Nephron progenitor cell (in vitro differentiated cells): ENCODE measurements around the gene FRMD8.

Source experiments
- DNase-seq: peaks from one replicate; pipeline ENCODE4 v3.0.0; 2021
- H3K27ac Mint-ChIP-seq: 2 replicates; pipeline ENCODE4 v1.8.0; 2021; ENCODE audit warnings: mild to moderate bottlenecking, moderate library complexity, mixed read lengths
- H3K27me3 Mint-ChIP-seq: 2 replicates; pipeline ENCODE4 v1.8.0; 2021; ENCODE audit warnings: mild to moderate bottlenecking, low read depth, mixed read lengths; ENCODE audit not compliant: poor library complexity
- H3K36me3 Mint-ChIP-seq: 2 replicates; pipeline ENCODE4 v1.8.0; 2021; ENCODE audit warnings: low read depth, mixed read lengths
- H3K4me1 Mint-ChIP-seq: 2 replicates; pipeline ENCODE4 v1.8.0; 2021; ENCODE audit warnings: mixed read lengths
- H3K4me3 Mint-ChIP-seq: 2 replicates; pipeline ENCODE4 v1.8.0; 2021; ENCODE audit warnings: mild to moderate bottlenecking, moderate library complexity, mixed read lengths
- H3K9me3 Mint-ChIP-seq: 2 replicates; pipeline ENCODE4 v1.8.0; 2021; ENCODE audit warnings: mild to moderate bottlenecking, moderate library complexity, mixed read lengths
- CTCF ChIP-seq: fragments of 200-600 bp; sonication (generic); IDR thresholded peaks from 2 replicates; pipeline ENCODE4 v1.5.0; 2021; ENCODE audit warnings: antibody characterized with exemption

Gene FRMD8

DNA sequence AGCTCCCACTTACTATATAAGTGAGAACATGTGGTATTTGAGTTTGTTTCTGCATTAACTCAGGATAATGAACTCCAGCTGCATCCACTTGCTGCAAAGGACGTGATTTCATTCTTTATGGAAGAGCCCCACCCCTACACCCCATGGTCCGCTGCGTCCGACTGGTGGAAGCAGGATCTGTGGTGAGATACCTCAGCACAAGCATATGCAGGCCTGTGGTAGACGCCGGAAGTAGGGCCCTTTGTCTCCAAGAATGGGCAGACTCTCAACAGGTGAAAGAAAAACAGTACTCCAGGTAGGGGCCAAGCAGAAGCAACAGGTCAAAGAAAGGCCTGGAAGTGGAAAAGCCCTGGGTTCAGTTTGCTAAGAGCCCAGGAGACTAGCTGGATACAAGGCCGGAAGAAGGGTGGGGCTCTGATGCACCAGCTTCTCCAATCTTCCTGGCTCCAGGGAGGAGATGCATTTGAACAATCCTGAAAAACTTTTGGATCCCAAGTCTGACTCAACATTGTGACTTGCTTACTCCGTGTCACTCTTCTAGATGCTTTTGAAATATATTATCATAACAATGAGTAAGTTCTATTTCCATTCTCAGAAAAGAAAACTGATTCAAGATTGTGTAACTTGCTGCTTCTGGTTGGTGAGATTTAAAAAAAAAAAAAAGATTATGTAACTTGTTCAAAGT is 66.5 kb downstream of the FRMD8 start:
- peaks cover 4% of the 10 kb centered on the region for H3K27me3 Mint-ChIP-seq
- TF ChIP-seq CTCF, result no peak
- H3K27ac Mint-ChIP-seq, result no peak overlapping the region
- H3K9me3 Mint-ChIP-seq, result peaks cover 48% of the 10 kb centered on the region
- no peak for DNase-seq
- H3K4me1 Mint-ChIP-seq, result peaks cover 40% of the 10 kb centered on the region
- H3K36me3 Mint-ChIP-seq, result peaks cover 32% of the 10 kb centered on the region
- H3K4me3 Mint-ChIP-seq, result no peak overlapping the region

- Mint-ChIP-seq H3K27ac (no peak overlapping the region), H3K4me1 (peaks cover 28% of the 10 kb centered on the region), H3K27me3 (peaks cover 4% of the 10 kb centered on the region), H3K36me3 (peaks cover 31% of the 10 kb centered on the region), H3K4me3 (peak overlapping the region; percentile 83), H3K9me3 (peaks cover 49% of the 10 kb centered on the region)
- no peak for DNase-seq
- TF ChIP-seq CTCF, result no peak
Measured at GRCh38 chr11:65454311-65454695, 67.9 kb downstream of the FRMD8 start.

GRCh38 chr11:65454696-65455456 is 68.4 kb downstream of the FRMD8 start:
- H3K4me1 Mint-ChIP-seq, result peaks cover 28% of the 10 kb centered on the region
- peaks cover 44% of the 10 kb centered on the region for H3K9me3 Mint-ChIP-seq
- no peak overlapping the region for H3K27ac Mint-ChIP-seq
- H3K4me3 Mint-ChIP-seq, result peak overlapping the region; percentile 83
- peak; percentile 85 for DNase-seq
- peaks cover 27% of the 10 kb centered on the region for H3K36me3 Mint-ChIP-seq
- H3K27me3 Mint-ChIP-seq, result peaks cover 8% of the 10 kb centered on the region
- no peak for TF ChIP-seq CTCF

DNA sequence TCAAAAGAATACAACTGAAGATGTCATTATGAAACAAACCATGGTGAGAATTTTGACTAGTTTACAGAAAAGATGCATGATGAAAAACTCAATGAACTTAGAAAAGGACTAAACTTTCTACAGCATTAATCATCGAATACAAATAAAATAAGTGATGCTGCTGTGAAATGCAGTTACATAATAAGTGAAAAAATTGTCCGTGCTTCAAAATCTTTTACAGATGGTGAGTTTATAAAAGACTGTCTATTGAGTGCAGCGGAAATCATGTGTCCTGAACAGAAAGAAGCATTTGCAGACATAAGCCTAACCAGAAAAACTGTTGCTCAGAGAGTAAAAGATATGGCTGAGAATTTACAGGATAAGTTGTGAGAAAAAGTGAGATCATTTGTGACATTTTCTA is 70.0 kb downstream of the FRMD8 start:
- Mint-ChIP-seq H3K4me1 (peaks cover 28% of the 10 kb centered on the region), H3K36me3 (peaks cover 27% of the 10 kb centered on the region), H3K4me3 (peak overlapping the region; percentile 45), H3K27ac (no peak overlapping the region), H3K27me3 (peaks cover 14% of the 10 kb centered on the region), H3K9me3 (peaks cover 36% of the 10 kb centered on the region)
- no peak for DNase-seq
- no peak for TF ChIP-seq CTCF

DNA sequence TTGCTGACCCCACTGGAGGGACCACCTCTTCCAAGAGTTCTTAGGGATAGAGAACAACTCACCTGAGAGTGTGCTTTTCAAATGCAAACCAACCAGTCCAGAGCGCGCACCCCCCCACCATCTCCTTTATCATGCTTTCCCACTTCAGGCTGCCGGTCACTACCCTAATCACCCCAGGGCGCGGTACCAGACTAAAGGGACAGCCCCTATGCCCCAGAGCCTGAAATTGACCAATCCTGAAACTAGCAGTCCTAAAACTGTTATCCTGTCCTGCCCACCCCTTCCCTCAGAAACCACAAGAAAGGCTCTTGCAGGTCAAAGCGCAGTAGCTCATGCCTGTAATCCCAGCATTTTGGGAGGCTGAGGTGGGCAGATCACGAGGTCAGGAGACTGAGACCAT is 73.1 kb downstream of the FRMD8 start:
- Mint-ChIP-seq H3K4me1 (peaks cover 28% of the 10 kb centered on the region), H3K4me3 (no peak overlapping the region), H3K27ac (no peak overlapping the region), H3K36me3 (peaks cover 20% of the 10 kb centered on the region), H3K9me3 (peaks cover 25% of the 10 kb centered on the region), H3K27me3 (peaks cover 14% of the 10 kb centered on the region)
- TF ChIP-seq CTCF, result no peak
- DNase-seq, result no peak
